Measurements from ENCODE around the gene IGLL5.
A peak's percentile ranks its signal among the peaks of the same experiment; 100 is the strongest.

IGLL5 gene

DNA sequence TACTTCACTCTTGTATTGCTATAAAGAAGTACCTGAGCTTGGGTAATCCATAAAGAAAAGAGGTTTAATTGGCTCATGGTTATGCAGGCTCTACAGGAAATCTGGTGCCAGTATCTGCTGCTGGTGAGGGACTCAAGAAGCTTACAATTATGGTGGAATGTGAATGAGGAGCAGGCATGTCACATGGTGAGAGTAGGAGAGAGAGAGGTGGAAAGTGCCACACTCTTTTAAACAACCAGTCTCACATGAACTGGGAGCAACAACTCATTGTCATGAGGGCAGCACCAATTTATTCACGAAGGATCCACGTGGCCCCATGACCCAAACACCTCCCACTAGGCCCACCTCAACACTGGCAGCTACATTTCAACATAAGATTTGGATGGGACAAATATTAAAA is 24.6 kb upstream of the IGLL5 start:
- DNase-seq (ENCODE audit: low spot score), result no peak

DNA sequence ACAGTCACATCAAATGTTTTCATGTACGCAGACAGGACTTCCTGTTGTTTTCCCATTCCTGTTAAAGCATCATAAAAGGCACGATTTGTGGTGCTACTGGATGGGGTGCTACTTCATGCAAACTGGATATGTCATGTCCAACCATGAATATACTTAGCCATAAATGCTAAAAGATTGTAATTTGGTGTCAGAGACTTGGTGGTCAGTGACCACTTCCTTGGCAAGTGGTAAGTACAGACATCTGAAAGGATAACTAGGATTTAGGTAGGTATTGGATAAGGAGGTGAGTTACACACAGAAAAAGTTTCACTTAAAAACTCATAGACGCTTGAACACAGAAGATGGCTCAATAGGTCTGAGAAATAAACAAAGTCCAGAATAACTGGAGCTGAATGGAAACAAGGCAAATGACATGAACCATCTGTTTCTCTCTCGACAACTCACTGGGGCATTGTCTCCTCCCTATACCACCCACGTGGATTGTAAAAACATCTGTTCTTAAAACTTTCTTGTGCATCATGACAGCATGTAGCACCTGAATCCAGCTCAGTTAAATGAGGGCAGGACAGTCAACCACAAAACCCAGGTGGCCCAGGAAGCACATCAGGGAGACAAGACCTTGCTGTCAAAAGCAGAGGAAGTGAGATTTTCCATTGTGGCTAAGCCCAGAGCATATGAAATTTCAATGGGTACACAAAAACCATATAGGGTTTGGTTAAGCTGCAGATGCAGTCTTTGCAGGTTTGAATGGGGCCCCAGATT is 22.1 kb upstream of the IGLL5 start:
- peak; percentile 25 for DNase-seq (ENCODE audit: low spot score)

DNA sequence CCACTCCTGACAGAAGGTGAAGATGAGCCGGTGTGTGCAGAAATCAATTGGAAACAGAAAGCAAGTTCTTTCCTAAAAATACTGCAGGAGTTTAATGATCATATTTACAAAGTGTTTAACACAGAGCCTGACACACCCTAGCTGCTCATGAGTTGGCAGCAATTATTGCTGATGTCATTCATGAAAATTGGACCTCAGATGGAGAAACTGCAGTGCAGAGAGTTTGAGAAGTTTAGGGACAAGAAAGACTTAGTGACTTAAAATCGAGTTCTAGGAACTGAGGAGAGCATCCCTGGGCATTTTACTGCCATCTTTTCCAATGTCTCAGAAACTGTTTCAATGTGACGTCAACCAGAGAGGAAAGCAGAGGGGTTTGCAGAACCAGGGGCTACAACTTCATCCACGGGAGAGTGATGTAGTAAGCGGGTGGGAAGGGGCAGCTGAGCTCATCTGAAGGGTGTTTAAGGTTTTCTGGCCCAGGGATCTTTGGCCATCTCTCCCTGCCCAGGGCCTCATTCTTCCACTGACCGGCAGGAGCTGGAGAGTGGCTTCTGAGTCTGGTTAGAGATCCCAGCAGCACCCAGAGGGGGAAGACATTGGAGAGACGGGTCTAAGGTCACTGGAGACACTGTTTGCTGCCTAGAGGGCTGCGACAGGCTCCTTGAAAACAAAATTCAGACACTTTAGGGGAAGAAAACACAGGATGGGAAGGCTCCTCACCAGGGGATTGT is 21.1 kb upstream of the IGLL5 start:
- no peak for DNase-seq (ENCODE audit: low spot score)

DNA sequence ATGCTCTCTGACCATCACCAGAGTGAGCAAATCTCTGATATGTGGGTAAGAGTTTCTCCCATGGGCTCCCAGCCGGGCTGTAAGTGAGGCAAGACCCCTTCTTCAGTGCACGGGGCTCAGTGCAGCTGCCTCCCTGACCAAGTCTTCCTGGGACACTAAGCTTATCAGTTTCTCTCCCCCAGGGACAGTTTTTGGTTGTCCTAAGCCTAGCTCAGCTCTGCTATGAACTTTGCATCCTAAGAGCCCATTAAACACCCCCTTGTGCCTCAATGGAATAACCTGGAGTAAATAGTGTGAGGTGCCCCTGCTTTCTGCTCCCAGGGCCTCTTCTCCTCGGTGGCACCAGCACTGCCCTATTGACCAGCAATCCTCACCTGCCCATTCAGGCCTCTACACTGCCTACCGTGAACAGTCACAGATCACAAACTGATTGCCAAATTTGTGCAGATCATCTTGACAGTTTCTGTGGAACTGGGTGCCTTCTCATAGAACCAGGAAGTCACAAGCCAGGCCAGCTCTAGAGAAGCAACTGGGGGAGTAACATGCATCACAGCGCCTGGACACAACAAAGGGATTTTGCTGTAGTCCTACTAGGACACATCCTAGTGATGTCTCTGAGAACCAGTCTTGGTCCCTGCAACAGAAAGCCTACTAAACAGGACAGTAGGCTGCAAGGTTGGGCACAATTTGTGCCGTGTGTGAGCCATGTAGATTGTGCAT is 19.5 kb upstream of the IGLL5 start:
- DNase-seq (ENCODE audit: low spot score), result no peak

DNA sequence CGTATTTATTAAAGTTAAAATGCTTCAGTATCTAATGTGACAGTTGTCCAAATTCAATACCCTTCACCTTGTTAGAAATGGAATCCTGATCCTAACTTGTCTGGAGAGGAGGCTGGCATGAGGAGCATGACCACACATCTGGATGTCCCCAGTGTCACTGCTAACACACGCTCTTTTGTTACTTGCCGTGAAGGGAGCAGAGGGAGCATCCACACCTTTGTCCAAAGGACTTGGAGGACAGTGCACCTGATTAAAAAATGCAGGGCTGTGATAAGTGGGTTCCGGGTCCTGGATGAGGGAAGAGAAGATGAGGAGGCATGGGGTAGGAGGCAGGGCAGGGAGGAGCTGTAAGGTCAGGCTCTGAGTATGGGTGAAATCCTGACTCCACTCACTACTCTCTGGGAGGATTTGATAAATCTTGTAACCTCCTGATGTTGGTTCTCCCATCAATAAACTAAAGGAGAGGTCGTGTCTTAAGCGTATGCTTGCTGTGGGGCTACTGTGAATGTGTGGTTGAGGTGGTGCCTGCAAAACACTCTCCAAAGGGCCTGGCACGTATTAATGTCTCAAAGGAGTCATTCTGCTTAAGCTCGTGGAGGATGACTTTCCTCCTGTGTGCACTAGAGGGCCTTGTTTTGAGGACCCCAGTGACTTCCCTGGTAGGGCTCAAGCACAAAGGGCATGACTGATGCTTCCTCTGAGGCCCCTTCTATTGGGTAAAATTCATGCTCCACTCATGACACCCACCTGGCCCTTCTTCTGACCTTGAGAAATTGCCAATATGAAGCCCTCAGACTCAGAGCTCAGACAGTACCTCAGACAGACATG is 16.8 kb upstream of the IGLL5 start:
- no peak for DNase-seq (ENCODE audit: low spot score)

DNA sequence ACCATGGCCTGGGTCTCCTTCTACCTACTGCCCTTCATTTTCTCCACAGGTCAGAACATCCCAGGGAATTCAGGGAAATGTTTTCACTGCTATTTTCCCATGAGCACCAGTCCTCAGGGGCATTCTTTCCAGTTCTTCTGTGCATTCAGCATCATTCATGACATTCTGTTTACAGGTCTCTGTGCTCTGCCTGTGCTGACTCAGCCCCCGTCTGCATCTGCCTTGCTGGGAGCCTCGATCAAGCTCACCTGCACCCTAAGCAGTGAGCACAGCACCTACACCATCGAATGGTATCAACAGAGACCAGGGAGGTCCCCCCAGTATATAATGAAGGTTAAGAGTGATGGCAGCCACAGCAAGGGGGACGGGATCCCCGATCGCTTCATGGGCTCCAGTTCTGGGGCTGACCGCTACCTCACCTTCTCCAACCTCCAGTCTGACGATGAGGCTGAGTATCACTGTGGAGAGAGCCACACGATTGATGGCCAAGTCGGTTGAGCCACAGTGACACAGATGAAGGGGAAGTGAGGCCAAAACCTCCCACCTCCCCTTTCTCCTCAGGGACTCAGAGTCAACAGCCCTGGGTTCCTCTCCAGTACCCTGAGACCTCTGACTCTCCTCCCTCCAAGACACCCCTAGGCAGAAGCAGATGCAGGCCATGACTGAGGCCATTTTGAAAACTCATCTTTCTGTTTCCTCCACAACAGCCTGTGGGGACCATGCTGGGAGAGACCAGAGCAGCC is 15.9 kb upstream of the IGLL5 start:
- no peak for DNase-seq (ENCODE audit: low spot score)

DNA sequence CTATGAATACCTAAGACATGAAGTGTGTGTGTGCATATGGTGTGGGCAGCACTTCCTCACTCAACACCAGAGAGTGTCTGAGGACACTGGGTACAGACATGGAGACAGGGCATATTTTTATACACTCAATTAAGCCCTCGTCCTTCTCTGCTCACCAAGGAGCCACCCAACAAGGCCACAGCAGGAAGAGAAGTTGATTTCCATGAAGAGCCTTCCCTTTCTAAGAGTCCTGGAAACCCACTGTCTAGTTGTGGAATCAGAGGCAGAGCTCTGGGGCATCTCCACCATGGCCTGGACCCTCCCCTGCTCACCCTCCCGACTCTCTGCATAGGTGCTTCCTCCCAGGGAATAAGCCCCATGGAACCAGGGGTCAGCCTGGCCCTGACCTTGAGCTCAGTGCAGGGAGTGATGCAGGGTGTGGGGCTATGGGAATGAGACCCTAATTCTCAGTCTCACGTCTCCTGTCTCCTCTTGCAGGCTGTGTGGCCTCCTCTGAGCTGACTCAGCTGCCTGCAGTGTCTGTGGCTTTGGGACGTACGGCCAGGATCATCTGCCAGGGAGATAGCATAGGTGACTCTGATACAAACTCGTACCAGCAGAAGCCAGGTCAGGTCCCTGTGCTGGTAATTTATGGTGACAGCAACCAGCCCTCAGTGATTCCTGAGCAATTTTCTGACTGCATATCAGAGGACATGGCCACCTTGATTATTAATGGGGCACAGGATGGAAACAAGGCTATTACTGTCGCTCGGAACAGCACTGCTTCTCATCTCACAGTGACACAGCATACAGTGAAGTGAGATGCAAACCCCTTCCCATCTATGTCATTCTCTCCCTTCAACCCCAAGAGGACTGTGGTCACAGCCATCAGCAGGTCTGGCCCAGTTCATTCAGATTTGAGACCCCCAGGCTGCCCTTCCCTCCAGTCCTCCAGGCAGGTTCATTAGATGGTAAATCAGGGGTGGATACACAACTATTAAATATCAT is 14.6 kb upstream of the IGLL5 start:
- no peak for DNase-seq (ENCODE audit: low spot score)

DNA sequence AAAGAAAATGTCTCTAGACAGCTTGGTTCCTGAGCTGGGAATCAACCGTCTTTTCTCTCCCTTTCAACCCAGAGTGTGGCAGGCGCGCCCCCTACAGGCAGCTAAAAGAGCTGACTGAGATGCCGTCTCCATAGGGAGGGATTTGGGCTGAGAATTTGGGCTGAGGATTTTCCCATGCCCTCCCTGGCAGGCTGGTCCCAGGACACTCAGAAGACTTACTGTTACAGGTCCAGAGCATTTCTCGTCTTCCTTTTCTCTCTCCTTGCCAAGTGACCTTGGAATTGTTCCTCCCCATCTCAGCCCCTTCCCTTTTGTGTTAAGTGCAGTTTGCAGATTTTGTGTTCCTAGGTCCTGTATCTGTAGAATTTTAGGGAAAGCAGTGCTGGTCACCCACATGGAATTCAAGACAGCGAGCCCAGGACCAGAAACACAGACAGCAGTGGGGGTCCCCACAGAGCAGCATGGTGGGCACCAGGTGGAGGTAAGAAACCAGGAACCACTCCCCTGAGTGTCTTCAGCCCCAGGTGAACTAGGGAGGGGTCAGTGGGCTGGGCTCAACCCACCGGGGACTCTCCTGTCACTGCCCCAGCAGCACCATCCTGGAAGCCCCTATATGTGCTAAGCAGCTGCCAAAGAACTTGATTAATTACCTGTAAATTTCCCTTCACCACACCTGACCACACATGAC is 9.9 kb upstream of the IGLL5 start:
- DNase-seq (ENCODE audit: low spot score), result peak; percentile 79

DNA sequence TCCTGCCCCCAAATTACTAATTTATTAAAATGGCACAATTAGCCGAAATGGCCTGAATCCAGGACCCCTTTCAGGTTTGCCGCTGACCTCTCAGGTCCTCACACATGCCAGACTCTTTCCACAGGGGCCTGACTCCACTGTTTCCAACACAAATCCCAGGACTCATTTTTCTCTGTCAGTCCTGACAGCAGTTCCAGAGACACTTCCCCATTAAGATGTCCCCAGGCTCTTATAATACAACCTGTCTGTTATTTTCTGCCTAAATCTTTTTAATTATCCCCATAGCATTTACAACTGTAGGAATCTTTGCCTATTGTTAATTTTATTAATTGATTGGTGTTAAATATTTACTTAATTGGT is 9.4 kb upstream of the IGLL5 start:
- DNase-seq (ENCODE audit: low spot score), result no peak

DNA sequence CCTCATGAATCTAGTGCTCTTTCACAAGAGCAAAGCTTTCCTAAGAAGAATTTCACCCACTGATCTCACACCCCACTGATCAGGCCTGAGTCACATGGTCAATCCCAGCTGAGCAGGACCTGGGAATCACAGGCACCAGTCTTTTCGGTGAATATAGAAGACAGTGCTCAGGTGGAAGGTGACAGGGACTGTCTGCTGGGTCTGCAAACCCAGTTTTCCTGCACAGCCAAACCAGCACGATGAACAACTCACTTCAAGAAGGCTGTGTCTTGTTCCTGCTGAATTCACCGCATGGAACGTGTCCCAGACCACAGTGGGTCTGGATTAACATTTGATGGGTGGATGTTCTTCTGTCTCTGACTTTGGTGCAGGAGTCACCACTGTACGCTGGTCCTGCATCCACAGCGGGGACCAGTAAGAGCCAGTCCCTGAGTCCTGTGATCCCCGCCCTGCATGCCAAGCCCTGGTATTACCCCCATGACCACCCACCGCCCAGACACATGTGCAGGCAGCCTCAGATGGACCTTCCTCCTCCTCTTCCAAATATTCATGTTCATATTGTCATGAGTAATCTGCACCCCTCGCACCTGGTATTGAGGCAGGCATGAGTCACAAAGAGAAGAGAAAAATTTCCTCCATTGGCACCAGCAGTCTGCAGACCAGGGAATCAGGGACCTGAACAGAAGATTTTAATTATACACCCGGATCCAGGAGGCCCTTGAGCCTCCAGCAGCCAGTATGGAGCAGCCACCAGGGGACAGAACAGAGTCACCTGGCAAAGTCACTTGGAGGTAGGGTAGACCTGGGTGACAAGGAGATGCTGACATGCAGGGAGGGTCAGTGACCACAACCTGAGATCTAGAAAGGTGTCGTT is 8.6 kb upstream of the IGLL5 start:
- no peak for DNase-seq (ENCODE audit: low spot score)

DNA sequence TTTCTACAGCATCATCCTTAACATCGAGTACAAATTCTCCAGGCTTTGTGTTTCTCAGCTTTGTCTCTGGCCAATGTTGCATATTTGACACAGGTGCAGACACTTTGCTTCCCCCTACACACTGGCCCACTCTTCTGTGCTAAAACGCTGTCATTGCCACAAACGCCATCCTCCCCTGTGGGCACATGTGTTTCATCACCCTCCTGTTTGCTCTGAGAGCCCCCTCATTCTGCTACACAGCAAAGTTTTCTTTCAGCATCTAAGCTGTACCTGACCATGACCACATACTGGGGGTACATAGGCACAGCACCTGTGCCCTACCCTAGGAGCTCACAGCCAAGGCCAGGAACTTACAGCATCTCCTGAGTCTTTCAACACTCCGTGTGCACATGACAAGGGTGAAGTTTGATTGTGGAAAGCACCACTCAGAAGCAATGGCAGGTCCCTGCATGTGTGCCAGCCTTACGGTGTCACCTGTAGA is 7.9 kb upstream of the IGLL5 start:
- no peak for DNase-seq (ENCODE audit: low spot score)

DNA sequence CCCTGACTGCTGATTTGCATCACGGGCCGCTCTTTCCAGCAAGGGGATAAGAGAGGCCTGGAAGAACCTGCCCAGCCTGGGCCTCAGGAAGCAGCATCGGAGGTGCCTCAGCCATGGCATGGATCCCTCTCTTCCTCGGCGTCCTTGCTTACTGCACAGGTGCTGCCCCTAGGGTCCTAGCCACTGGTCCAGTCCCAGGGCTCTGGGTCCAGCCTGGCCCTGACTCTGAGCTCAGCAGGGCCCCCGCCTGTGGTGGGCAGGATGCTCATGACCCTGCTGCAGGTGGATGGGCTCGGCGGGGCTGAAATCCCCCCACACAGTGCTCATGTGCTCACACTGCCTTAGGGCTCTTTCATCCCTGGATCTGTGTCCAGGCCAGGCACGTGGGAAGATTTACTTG is 7.0 kb upstream of the IGLL5 start:
- DNase-seq (ENCODE audit: low spot score), result no peak

DNA sequence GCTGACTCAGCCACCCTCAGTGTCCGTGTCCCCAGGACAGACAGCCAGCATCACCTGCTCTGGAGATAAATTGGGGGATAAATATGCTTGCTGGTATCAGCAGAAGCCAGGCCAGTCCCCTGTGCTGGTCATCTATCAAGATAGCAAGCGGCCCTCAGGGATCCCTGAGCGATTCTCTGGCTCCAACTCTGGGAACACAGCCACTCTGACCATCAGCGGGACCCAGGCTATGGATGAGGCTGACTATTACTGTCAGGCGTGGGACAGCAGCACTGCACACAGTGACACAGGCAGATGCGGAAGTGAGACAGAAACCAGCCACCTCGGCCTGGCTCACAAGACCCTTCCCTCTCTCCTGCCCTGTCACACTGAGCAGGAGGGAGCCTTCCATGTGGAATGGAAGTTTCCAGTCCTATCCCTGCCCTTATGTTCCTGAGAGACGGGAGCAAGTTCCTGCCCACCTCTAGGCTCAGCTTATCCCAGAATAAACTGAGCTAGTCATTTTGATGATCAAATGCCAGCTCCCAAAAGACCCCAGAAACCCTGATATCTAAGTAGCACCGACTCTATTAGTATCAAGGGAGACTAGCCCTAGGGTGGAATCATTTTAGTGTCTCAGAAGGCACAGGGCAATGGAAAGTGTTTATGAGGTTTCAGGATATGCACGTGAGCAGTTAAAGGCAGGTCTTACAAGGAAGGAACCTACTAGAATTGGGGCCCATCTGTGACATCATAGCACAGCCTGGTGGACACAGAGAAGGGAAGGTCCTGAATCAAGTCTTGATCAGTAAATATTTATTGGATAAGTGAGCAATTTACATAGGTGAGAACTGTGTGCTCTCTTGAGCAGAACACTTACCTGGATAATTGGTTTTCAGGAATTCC is 6.3 kb upstream of the IGLL5 start:
- DNase-seq (ENCODE audit: low spot score), result peak; percentile 22

DNA sequence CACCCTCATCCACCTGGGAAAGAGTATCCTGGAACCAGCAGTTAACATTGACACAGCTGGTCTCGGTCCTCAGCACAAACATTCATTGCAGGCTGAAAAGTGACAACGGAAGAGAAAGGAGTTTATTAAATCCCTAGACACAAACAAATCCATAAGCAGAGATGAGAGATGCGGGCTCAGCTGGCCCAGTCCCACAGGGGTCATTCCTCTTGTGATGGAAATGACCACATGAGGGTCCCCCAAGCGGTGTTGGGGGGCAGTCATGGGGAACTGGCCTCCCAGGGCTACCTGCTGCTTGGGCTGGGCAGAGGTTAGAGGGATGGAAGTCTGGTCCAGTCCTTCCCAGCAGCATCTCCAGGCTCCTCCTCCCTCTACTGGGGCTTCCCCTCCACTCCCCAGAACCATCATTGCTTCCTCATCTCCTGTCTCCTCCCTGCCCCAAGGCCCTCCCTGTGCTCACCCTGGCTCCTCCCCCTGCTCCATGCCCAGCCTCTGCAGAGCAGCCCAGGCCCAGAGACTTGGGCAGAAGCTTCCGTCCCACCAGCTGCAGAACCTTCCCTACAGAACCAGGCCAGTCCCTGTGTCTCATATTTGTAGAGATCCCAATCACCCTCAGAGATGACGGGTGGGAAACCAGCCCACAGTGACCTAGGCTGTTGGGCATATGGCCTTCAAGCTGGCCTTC is 5.4 kb upstream of the IGLL5 start:
- DNase-seq (ENCODE audit: low spot score), result no peak

DNA sequence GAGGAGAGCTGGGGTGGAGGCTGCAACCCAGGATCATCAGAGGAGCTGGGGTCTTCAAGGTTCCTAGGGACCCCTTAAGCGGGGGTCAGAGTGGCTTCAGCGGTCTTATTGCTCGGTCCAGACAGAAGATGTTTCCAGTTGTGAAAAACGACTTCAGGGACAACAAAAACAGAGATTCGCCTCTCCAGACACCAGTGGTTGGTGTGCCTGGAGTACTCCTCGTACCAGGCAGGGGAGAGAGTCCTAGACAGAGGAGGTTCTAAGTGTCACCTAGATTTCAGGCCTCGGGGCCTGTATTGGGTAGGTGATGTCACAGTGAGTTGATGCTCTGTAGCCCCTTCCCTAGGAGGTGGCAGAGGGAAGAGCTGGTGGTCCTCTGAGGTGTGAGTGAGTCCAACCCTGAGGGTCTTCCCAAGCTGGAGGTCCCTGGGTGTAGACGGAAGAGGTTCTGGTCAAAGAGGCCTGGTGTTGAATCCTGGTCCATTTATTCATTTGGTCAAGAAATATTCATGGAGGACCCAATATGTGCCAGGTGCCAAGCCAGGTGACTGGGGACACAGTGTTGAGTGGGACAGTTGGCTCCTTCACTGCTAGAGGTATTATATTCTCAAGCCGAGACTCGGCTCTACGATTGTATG is 4.4 kb upstream of the IGLL5 start:
- no peak for DNase-seq (ENCODE audit: low spot score)
